IMR-90 (cell line): ENCODE measurements around the gene PLXDC1. TPM values are rescaled to one million over a fixed set of nuclear protein-coding genes. Genes with fewer than 3 reads are reported as not detected.

Source experiments
- ATAC-seq: fragments of 200-7000 bp; cut with Tn5 transposase; 2 replicates; pipeline ENCODE4 v1.9.1; 2020; ENCODE audit warnings: low read depth, mild to moderate bottlenecking, moderate library complexity
- BruUV-seq: library from RNA; stranded (reverse); fragments of 400-500 nt; replicated peaks from 2 replicates; lab custom pipeline; 2021; lab: Mats Ljungman, UMichigan
- CTCF ChIA-PET: fragments of 300-600 bp; formaldehyde crosslinking; extraction: SDS; loops from one replicate; lab custom pipeline; 2021; ENCODE audit warnings: antibody characterized with exemption; lab: Yijun Ruan, JAX
- POLR2A ChIA-PET: fragments of 300-600 bp; sonication (Branson Sonifier 250); formaldehyde crosslinking; loops from one replicate; lab custom pipeline; 2022; ENCODE audit warnings: antibody characterized with exemption; ENCODE audit not compliant: unreplicated experiment; lab: Charles Lee
- DNase-seq: peaks from one replicate; pipeline ENCODE4 v3.0.0; 2013
- H2AFZ ChIP-seq: replicated peaks from 2 replicates; pipeline ENCODE3; 2013; ENCODE audit warnings: low read length, mild to moderate bottlenecking; ENCODE audit not compliant: poor library complexity
- H2AK5ac ChIP-seq: 2 replicates; pipeline ENCODE4 v1.6.1; 2013; ENCODE audit warnings: low read depth, low read length, inconsistent platforms
- H2AK9ac ChIP-seq: replicated peaks from 2 replicates; pipeline ENCODE3; 2013; ENCODE audit warnings: mild to moderate bottlenecking, low read depth, low read length, moderate library complexity; ENCODE audit not compliant: poor library complexity
- H2BK120ac ChIP-seq: 2 replicates; pipeline ENCODE4 v1.6.1; 2013; ENCODE audit warnings: low read depth, low read length, inconsistent platforms
- H2BK15ac ChIP-seq: 3 replicates; pipeline ENCODE4 v1.6.1; 2013; ENCODE audit warnings: low read depth, low read length, inconsistent platforms
- H2BK20ac ChIP-seq: 2 replicates; pipeline ENCODE4 v1.6.1; 2013; ENCODE audit warnings: low read depth, mild to moderate bottlenecking, inconsistent platforms, low read length, moderate library complexity
- H2BK5ac ChIP-seq: 2 replicates; pipeline ENCODE4 v1.6.1; 2013; ENCODE audit warnings: mild to moderate bottlenecking, low read depth, low read length, inconsistent platforms; ENCODE audit not compliant: poor library complexity, severe bottlenecking
- H3K14ac ChIP-seq: replicated peaks from 2 replicates; pipeline ENCODE4 v1.6.1; 2013; ENCODE audit warnings: low read depth, low read length, inconsistent platforms
- H3K18ac ChIP-seq: 2 replicates; pipeline ENCODE4 v1.6.1; 2013; ENCODE audit warnings: low read depth, low read length, control low read depth
- H3K23ac ChIP-seq: 2 replicates; pipeline ENCODE4 v1.6.1; 2013; ENCODE audit warnings: low read depth, low read length, inconsistent platforms
- H3K27ac ChIP-seq: 2 replicates; pipeline ENCODE4 v1.5.1; 2013; ENCODE audit warnings: mild to moderate bottlenecking, control low read depth, low read length; ENCODE audit not compliant: insufficient read depth
- H3K27me3 ChIP-seq: 2 replicates; pipeline ENCODE4 v1.6.1; 2013; ENCODE audit warnings: low read length; ENCODE audit not compliant: control insufficient read depth, insufficient read depth
- H3K36me3 ChIP-seq: 2 replicates; pipeline ENCODE4 v1.6.1; 2013; ENCODE audit warnings: low read length, mixed read lengths; ENCODE audit not compliant: control insufficient read depth, insufficient read depth
- H3K4ac ChIP-seq: 2 replicates; pipeline ENCODE4 v1.6.1; 2013; ENCODE audit warnings: low read depth, low read length, inconsistent platforms
- H3K4me1 ChIP-seq: 2 replicates; pipeline ENCODE4 v1.6.1; 2013; ENCODE audit warnings: low read length, mixed read lengths; ENCODE audit not compliant: control insufficient read depth, insufficient read depth
- H3K4me2 ChIP-seq: 2 replicates; pipeline ENCODE4 v1.6.1; 2013; ENCODE audit warnings: low read depth, mild to moderate bottlenecking, control low read depth, low read length, moderate library complexity
- H3K4me3 ChIP-seq: 2 replicates; pipeline ENCODE4 v1.5.1; 2013; ENCODE audit warnings: low read depth, mild to moderate bottlenecking, control low read depth, low read length, moderate library complexity; ENCODE audit not compliant: insufficient read depth
- H3K56ac ChIP-seq: 2 replicates; pipeline ENCODE4 v1.6.1; 2013; ENCODE audit warnings: low read length, inconsistent platforms; ENCODE audit not compliant: insufficient read depth; ENCODE audit errors: extremely low read depth
- H3K79me1 ChIP-seq, 2 experiments: 2 replicates each; pipeline ENCODE4 v1.6.1; 2013; ENCODE audit warnings: low read length in 2 of 2, inconsistent platforms in 1 of 2, low read depth in 1 of 2
- H3K9ac ChIP-seq: 2 replicates; pipeline ENCODE4 v1.6.1; 2013; ENCODE audit warnings: low read depth, low read length, control low read depth
- H3K9me1 ChIP-seq: 2 replicates; pipeline ENCODE4 v1.6.1; 2013; ENCODE audit warnings: low read length, inconsistent platforms; ENCODE audit not compliant: insufficient read depth
- H3K9me3 ChIP-seq: 2 replicates; pipeline ENCODE4 v1.6.1; 2013; ENCODE audit warnings: low read length; ENCODE audit not compliant: control insufficient read depth, insufficient read depth
- H4K20me1 ChIP-seq: 2 replicates; pipeline ENCODE4 v1.6.1; 2013; ENCODE audit warnings: low read length, inconsistent platforms; ENCODE audit not compliant: insufficient read depth
- H4K5ac ChIP-seq: 2 replicates; pipeline ENCODE4 v1.6.1; 2013; ENCODE audit warnings: mild to moderate bottlenecking, low read depth, low read length, control low read depth
- H4K8ac ChIP-seq, 2 experiments: 2 replicates each; pipeline ENCODE4 v1.6.1; 2013; ENCODE audit warnings: low read depth in 2 of 2, low read length in 2 of 2, control low read depth in 1 of 2, inconsistent platforms in 1 of 2
- H4K91ac ChIP-seq: 2 replicates; pipeline ENCODE4 v1.6.1; 2013; ENCODE audit warnings: low read depth, low read length, inconsistent platforms; ENCODE audit not compliant: insufficient read depth
- CEBPB ChIP-seq: IDR thresholded peaks from 2 replicates; pipeline ENCODE4 v1.6.1; 2012; ENCODE audit warnings: low read depth, low read length, improper control_type of control experiment
- CHD1 ChIP-seq: IDR thresholded peaks from 2 replicates; pipeline ENCODE4 v1.6.1; 2012; ENCODE audit warnings: low read depth, low read length, improper control_type of control experiment
- FOS ChIP-seq: fragments of 150-350 bp; IDR thresholded peaks from 2 replicates; pipeline ENCODE4 v1.6.1; 2016; ENCODE audit warnings: low read depth, low read length
- POLR2A ChIP-seq: IDR thresholded peaks from 2 replicates; pipeline ENCODE4 v1.6.1; 2012; ENCODE audit warnings: mild to moderate bottlenecking, low read depth, low read length
- USF2 ChIP-seq: fragments of 150-350 bp; IDR thresholded peaks from 2 replicates; pipeline ENCODE4 v1.6.1; 2017; ENCODE audit warnings: mild to moderate bottlenecking, antibody characterized with exemption, low read length, low read depth
- WGBS, 2 experiments: methylation state at CpG; one replicate each; pipeline versions ENCODE4 v1.1.5 to v1.1.7; 2013; ENCODE audit warnings: missing lambda C conversion rate in 2 of 2; ENCODE audit not compliant: insufficient read length in 1 of 2; ENCODE audit errors: extremely low coverage in 2 of 2; 5-methylcytosine and 5-hydroxymethylcytosine counted together
- dilution Hi-C: fragments of 300-500 bp; cut with HindIII; formaldehyde crosslinking; loops from one replicate; pipeline ENCODE4 v1.14.3; 2018; ENCODE audit warnings: low sequenced_read_pairs; ENCODE audit not compliant: unreplicated experiment
- in situ Hi-C: fragments of 300-500 bp; cut with MboI; formaldehyde crosslinking; loops from 3 replicates; pipeline ENCODE4 v1.14.3; 2019; ENCODE audit warnings: low sequenced_read_pairs, inconsistent platforms, mixed read lengths
- intact Hi-C: fragments of 100-400 bp; cut with micrococcal nuclease; formaldehyde crosslinking; loops from 2 replicates; pipeline ENCODE4 v1.10.0; 2022
- polyA plus RNA-seq, 3 experiments: library from polyadenylated mRNA; depleted of rRNA; stranded (reverse); fragments of >200 nt; gene quantifications; 2 replicates each; pipeline ENCODE4 v1.2.3, GENCODE V29; 2012; ENCODE audit warnings: low replicate concordance in 1 of 3
- total RNA-seq: library from RNA; depleted of rRNA; stranded (reverse); fragments of >200 nt; gene quantifications from 2 replicates; pipeline ENCODE4 v1.2.3, GENCODE V29; 2012
- TF ChIP-seq, protein P1 (sequence below): conservative IDR thresholded peaks from 2 replicates; pipeline ENCODE4 v1.5.1; 2012; ENCODE audit warnings: mild to moderate bottlenecking, low read depth, low read length, improper control_type of control experiment

PLXDC1 gene
- total and polyA plus RNA-seq, 2 of the 4 experiments (the other 2 are of a cell fraction): under 0.01 to 0.50 TPM

DNA sequence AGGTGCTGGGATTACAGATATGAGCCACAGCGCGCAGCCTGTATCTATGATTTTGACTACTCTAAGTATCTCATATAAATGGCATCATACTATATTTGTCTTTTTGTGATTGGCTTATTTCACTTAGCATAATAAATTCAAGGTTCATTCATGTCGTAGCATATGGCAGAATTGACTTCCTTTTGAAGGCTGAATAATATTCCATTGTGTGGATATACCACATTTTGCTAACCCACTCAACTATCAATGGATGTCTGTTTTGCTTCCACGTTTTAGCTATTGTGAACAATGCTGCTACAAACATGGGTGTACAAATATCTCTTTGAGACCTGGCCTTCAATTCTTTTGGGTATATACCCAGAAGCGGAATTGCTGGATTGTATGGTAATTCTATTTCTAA, 10.1 kb downstream of the PLXDC1 start:
- CTCF ChIA-PET: no interaction called here
- Histone ChIP-seq H4K20me1 (no peaks in the 10 kb centered on the region), H3K9me3 (no peaks in the 10 kb centered on the region), H3K4me1 (peaks cover 15% of the 10 kb centered on the region), H4K8ac (no peak overlapping the region), H2AK9ac (no peak overlapping the region), H3K27ac (no peak overlapping the region), H2BK5ac (no peak overlapping the region), H3K18ac (no peak overlapping the region), H3K4me3 (no peak overlapping the region), H3K4ac (no peak overlapping the region), H2BK120ac (no peak overlapping the region), H3K23ac (no peak overlapping the region), H4K5ac (no peak overlapping the region), H3K79me1 (no peaks in the 10 kb centered on the region), H3K4me2 (no peak overlapping the region), H3K27me3 (no peaks in the 10 kb centered on the region), H3K14ac (no peak overlapping the region), H3K56ac (no peak overlapping the region), H3K36me3 (no peaks in the 10 kb centered on the region), H2BK20ac (no peak overlapping the region), H2AFZ (no peak overlapping the region), H2BK15ac (no peak overlapping the region), H3K9me1 (peaks cover 18% of the 10 kb centered on the region), H4K91ac (no peak overlapping the region), H2AK5ac (no peak overlapping the region), H3K9ac (no peak overlapping the region)
- no TSS peak for BruUV-seq
- POLR2A ChIA-PET: no interaction called here
- in situ Hi-C loops (no loop called here), dilution Hi-C loops (no loop called here), intact Hi-C loops (no loop called here)
- TF ChIP-seq FOS: no peak
- no peak for TF ChIP-seq CEBPB
- TF ChIP-seq POLR2A: no peak
- TF ChIP-seq CHD1: no peak
- no peak for TF ChIP-seq USF2
- TF ChIP-seq, protein P1, sequence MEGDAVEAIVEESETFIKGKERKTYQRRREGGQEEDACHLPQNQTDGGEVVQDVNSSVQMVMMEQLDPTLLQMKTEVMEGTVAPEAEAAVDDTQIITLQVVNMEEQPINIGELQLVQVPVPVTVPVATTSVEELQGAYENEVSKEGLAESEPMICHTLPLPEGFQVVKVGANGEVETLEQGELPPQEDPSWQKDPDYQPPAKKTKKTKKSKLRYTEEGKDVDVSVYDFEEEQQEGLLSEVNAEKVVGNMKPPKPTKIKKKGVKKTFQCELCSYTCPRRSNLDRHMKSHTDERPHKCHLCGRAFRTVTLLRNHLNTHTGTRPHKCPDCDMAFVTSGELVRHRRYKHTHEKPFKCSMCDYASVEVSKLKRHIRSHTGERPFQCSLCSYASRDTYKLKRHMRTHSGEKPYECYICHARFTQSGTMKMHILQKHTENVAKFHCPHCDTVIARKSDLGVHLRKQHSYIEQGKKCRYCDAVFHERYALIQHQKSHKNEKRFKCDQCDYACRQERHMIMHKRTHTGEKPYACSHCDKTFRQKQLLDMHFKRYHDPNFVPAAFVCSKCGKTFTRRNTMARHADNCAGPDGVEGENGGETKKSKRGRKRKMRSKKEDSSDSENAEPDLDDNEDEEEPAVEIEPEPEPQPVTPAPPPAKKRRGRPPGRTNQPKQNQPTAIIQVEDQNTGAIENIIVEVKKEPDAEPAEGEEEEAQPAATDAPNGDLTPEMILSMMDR: no peak
- DNase-seq: no peak
- no peak for ATAC-seq
- WGBS, 2 experiments: no CpG with 5 or more reads among the region's 5 CpGs
